ENCODE data around the gene FMN2. TPM values are rescaled to one million over a fixed set of nuclear protein-coding genes. Genes with fewer than 3 reads are reported as not detected.

The FMN2 gene
- total RNA-seq, 1 donor from 2014 or later = 150 TPM

DNA sequence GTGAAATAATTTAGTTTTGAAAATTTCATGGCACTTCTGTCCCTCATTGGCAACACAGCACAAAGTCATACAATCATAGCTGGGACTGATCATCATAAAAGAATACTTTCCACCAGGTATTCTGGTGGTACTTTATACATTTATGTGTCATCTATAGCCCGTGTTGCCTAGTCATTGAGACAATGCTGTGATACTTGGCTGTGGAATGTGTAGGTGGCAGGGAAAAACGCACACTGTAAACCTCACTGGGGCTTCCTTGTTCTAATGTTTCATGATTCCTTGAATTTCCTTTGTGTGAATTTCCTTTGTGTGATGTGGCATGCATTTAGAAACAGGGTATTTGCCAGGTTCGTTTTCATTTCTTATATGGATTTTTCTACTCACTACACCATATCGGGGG, 118.3 kb downstream of the FMN2 start:
- TF ChIP-seq, protein P1, sequence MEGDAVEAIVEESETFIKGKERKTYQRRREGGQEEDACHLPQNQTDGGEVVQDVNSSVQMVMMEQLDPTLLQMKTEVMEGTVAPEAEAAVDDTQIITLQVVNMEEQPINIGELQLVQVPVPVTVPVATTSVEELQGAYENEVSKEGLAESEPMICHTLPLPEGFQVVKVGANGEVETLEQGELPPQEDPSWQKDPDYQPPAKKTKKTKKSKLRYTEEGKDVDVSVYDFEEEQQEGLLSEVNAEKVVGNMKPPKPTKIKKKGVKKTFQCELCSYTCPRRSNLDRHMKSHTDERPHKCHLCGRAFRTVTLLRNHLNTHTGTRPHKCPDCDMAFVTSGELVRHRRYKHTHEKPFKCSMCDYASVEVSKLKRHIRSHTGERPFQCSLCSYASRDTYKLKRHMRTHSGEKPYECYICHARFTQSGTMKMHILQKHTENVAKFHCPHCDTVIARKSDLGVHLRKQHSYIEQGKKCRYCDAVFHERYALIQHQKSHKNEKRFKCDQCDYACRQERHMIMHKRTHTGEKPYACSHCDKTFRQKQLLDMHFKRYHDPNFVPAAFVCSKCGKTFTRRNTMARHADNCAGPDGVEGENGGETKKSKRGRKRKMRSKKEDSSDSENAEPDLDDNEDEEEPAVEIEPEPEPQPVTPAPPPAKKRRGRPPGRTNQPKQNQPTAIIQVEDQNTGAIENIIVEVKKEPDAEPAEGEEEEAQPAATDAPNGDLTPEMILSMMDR (IDR thresholded peaks at IDR 0.05; ENCODE audit: partially characterized antibody, unreplicated experiment) = no peak
- no peak for DNase-seq
- Mint-ChIP-seq H3K27ac (ENCODE audit: unreplicated experiment) (no peak overlapping the region), H3K4me1 (ENCODE audit: low read depth, unreplicated experiment) (no peaks in the 10 kb centered on the region), H3K27me3 (ENCODE audit: unreplicated experiment) (no peaks in the 10 kb centered on the region), H3K9me3 (ENCODE audit: unreplicated experiment) (peaks cover 5% of the 10 kb centered on the region), H3K4me3 (ENCODE audit: unreplicated experiment) (no peak overlapping the region), H3K36me3 (ENCODE audit: unreplicated experiment) (no peaks in the 10 kb centered on the region)

GRCh38 chr1:240212556-240212955, 120.9 kb downstream of the FMN2 start:
- H3K36me3 Mint-ChIP-seq (ENCODE audit: unreplicated experiment) = no peaks in the 10 kb centered on the region
- no peaks in the 10 kb centered on the region for H3K4me1 Mint-ChIP-seq (ENCODE audit: low read depth, unreplicated experiment)

GRCh38 chr1:240217403-240217802, 125.7 kb downstream of the FMN2 start:
- H3K4me3 Mint-ChIP-seq (ENCODE audit: unreplicated experiment) = no peak overlapping the region
- no peak for DNase-seq

More at GRCh38 chr1:240212556-240212955, 120.9 kb downstream of the FMN2 start:
- no peaks in the 10 kb centered on the region for H3K27me3 Mint-ChIP-seq (ENCODE audit: unreplicated experiment)
- peaks cover 2% of the 10 kb centered on the region for H3K9me3 Mint-ChIP-seq (ENCODE audit: unreplicated experiment)
- no peak overlapping the region for H3K27ac Mint-ChIP-seq (ENCODE audit: unreplicated experiment)
- no peak for DNase-seq
- TF ChIP-seq, protein P1 (IDR thresholded peaks at IDR 0.05; ENCODE audit: partially characterized antibody, unreplicated experiment) = no peak
- no peak overlapping the region for H3K4me3 Mint-ChIP-seq (ENCODE audit: unreplicated experiment)

DNA sequence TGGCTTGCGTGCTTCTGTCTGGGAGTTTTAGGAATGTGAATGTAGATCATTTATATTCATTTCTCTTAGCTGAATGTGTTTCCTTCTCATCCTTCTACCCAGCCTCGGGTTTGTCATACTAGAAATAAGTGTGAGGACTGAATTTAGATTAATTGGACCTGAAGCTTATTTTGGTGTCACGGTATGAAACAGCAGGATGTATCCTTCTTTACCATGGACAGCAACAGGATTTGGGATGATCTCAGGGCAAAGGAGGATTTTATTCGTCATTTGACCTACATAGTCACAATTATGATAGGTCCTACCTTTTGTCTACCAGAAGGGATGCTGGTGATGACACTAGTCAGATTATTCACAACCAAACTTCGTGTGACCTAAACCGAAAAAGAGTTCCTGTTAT, 127.4 kb downstream of the FMN2 start:
- no peak for DNase-seq
- peaks cover 34% of the 10 kb centered on the region for H3K36me3 Mint-ChIP-seq (ENCODE audit: unreplicated experiment)
- H3K27me3 Mint-ChIP-seq (ENCODE audit: unreplicated experiment) = peaks cover under 1% of the 10 kb centered on the region
- H3K4me3 Mint-ChIP-seq (ENCODE audit: unreplicated experiment) = no peak overlapping the region
- H3K27ac Mint-ChIP-seq (ENCODE audit: unreplicated experiment) = no peak overlapping the region
- TF ChIP-seq, protein P1 (IDR thresholded peaks at IDR 0.05; ENCODE audit: partially characterized antibody, unreplicated experiment) = no peak
- H3K9me3 Mint-ChIP-seq (ENCODE audit: unreplicated experiment) = peaks cover 11% of the 10 kb centered on the region
- no peaks in the 10 kb centered on the region for H3K4me1 Mint-ChIP-seq (ENCODE audit: low read depth, unreplicated experiment)

More at GRCh38 chr1:240217403-240217802, 125.7 kb downstream of the FMN2 start:
- Mint-ChIP-seq H3K27ac (ENCODE audit: unreplicated experiment) (no peak overlapping the region), H3K36me3 (ENCODE audit: unreplicated experiment) (peaks cover 17% of the 10 kb centered on the region), H3K9me3 (ENCODE audit: unreplicated experiment) (peaks cover 5% of the 10 kb centered on the region), H3K4me1 (ENCODE audit: low read depth, unreplicated experiment) (no peaks in the 10 kb centered on the region), H3K27me3 (ENCODE audit: unreplicated experiment) (no peaks in the 10 kb centered on the region)
- TF ChIP-seq, protein P1 (IDR thresholded peaks at IDR 0.05; ENCODE audit: partially characterized antibody, unreplicated experiment) = no peak

GRCh38 chr1:240226102-240226501, 134.4 kb downstream of the FMN2 start:
- Mint-ChIP-seq H3K36me3 (ENCODE audit: unreplicated experiment) (peaks cover 53% of the 10 kb centered on the region), H3K9me3 (ENCODE audit: unreplicated experiment) (peaks cover 12% of the 10 kb centered on the region), H3K27ac (ENCODE audit: unreplicated experiment) (no peak overlapping the region)

More at GRCh38 chr1:240226102-240226501, 134.4 kb downstream of the FMN2 start:
- H3K4me3 Mint-ChIP-seq (ENCODE audit: unreplicated experiment) = no peak overlapping the region
- H3K4me1 Mint-ChIP-seq (ENCODE audit: low read depth, unreplicated experiment) = peaks cover 4% of the 10 kb centered on the region
- TF ChIP-seq, protein P1 (IDR thresholded peaks at IDR 0.05; ENCODE audit: partially characterized antibody, unreplicated experiment) = no peak
- DNase-seq = no peak
- peaks cover 6% of the 10 kb centered on the region for H3K27me3 Mint-ChIP-seq (ENCODE audit: unreplicated experiment)
